NCI-H226 (cell line): Measurements from ENCODE around the gene C2CD5.

ENCODE experiments used
- DNase-seq: peaks from one replicate; pipeline ENCODE4 v3.0.0-alpha.2; 2015

The C2CD5 gene

GRCh38 chr12:22413592-22413991, 130.8 kb downstream of the C2CD5 start:
- no peak for DNase-seq

DNA sequence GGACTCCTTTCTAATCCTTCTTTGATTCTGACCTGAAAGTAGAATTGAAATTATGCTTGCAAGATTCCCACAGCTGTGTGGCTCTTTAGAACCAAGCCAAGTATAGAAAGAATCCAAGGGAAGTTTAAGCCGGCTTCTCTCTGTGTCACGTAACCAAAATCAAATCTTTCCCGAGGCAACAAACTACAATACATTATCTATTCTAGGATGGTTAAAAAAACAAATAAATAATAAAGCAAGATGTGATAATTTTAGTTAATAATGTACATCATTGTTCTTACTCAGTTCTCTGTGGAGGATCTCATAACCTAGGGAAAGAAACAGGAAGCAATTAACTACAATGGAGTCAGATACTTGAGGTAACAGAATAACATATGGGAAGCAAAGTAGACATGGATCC, 131.8 kb downstream of the C2CD5 start:
- DNase-seq, result no peak

GRCh38 chr12:22410486-22410885, 133.9 kb downstream of the C2CD5 start:
- no peak for DNase-seq

DNA sequence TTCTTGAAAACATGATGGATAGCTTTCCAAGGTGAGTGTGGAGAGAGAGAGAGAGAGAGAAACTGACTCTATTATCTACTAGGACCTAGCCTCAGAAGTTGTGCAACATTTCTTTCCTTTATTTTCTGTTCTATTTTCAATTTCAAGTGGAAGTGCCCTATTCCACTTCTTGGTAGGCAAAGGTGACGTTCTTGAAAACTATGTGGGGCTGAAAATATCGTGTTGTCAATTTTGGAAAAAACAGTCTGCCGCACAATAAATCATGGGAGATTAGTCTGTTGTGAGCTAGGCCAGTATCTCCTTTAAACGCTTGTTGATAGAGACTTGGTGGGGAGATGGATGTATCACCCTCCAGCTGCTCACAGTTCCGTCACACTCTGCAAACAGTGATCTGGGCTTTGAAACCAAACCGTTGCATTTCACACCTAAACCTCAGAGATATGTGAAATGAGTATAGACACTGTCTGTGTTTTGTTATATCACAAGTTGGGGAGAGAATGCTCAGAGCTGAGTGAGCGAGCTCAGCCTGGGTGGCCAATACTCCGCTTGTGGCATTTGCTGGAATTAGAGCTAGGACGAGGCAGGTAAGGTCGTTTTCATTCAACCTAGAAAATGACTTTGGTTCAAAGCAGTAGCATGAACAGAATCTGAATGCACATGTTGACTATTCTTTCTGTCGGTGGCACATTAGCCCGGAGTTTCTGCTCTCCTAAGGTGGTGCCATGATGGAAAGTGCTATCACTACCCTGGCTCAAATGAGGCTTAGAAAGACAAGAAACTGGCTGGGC, 134.8 kb downstream of the C2CD5 start:
- DNase-seq, result no peak

DNA sequence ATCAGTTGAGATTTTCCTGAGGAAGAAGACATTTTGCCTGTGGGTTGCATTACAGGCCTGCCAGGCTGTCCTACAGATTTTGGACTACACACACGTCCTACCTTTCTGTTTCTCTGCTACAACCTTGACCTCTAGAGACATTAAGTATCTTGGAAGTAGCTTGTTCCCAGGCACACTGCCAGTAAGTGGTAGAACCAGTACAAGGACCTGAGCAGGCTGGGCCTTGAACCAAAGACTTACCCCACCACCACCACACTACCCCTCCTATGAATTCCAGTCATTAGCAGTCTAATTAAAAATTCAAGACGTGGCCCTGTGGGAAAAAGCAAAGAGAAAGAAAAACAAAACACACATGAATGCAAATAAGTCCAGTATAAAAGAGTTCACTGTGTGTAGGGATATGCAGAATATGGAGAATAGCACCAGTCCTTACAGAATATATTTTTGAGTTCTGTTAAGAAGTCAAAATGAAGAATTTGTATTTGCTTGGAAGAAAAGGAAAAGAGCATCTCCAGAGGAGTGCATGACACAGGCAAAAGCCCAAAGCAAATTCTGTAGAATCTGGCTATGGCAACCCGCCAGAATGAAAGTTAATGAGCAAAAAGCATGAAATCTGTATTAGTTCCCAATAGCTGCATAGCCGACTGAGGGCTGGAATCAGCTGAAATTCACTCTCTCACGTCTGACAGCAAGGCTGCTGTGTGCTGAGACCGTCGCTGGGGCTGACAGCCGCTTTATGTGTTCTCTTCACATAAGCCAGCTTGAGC, 135.5 kb downstream of the C2CD5 start:
- no peak for DNase-seq

DNA sequence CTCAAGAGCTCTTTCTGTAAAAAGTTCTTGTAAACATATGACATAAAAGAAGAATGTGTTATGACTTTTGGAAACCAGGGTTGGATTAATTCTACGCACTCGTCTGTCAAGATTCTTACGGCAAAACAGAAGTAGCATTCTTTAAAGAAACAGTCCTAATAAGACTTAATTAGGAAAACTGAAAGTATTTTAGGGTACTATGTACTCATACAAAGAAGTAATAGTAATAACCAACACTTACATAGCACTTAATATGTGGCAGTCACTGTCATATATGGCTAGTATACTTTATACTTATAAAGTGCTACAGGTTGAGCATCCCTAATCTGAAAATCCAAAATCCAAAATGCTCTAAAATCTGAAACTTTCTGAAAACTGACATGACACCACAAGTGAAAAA, 136.9 kb downstream of the C2CD5 start:
- DNase-seq, result no peak

- no peak for DNase-seq
Observed at GRCh38 chr12:22406627-22407026, 137.7 kb downstream of the C2CD5 start.

- DNase-seq, result no peak
Observed at GRCh38 chr12:22399464-22400180, 144.7 kb downstream of the C2CD5 start.
